NCI-H82 treated with DMSO at 0.1 percent for 48 hours (cell line): ENCODE results near the gene COL4A1.

Experiments used
- DNase-seq: peaks from one replicate; lab custom pipeline; 2025; ENCODE audit not compliant: unreplicated experiment; lab: John Stamatoyannopoulos, UW

COL4A1 gene

DNA sequence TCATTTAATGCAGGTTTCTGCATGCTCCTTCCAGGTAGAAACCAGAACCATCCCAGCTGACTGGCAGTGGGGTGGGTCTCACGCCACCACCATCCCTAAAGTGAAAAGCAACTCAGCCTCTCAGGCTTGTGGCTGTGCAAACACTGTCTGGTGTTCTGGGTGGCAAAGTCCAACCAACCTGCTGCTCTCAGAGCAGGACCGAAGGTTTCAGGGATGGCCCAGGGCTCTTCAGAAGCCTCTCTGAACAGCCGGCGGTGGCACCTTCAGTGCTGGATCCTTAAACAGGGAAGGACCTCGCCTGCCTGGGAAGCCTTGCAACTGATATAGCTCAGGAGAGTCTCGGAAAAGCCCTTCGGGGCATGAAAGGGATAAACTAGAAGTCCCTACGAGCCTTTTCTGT lies 100.8 kb downstream of the COL4A1 start:
- DNase-seq, result no peak

DNA sequence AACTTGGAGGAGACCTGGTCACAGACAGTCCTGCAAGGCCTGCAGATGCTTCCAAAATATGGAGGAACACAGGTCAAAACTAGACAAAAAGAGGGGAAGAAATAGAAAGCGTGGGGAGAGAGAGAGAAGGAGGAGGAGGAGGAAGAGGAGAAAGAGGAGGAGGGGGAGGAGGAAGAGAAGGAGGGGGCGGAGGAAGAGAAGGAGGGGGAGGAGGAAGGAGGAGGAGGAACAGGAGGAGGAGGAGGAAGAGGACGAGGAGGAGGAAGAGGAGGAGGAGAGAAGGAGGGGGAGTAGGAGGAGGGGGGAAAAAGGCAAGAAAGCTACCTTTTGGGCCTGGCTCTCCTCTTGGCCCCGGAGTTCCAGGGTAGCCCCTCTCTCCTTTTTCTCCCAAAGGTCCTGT lies 105.8 kb downstream of the COL4A1 start:
- no peak for DNase-seq

DNA sequence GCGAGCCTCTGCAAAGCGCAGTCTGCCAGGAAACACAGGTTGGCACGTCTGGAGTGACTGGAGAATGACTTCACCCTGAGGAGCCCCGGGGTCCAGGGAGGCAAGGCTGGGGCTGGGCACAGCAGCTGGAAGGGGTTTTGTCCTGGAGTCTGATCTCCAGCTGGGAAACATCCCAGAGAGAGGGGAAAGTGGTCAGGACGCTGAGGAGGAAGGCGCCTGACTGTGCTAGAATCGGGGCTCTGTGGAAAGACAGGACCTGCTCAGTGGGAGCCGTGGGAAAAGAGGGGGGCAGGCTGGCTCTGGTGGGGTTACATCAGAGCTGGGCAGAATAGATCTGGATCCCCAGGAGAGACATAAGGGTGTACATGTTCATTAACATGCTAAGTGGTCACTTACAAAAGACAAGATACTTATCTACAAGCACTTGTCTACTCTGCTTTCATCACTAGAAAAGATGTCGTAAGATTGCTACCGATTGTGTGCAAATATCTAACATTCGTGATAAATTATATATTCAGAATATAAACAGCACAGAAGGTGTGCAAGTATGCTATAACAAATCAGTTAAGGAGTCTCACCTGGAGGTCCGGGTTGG lies 106.6 kb downstream of the COL4A1 start:
- no peak for DNase-seq

DNA sequence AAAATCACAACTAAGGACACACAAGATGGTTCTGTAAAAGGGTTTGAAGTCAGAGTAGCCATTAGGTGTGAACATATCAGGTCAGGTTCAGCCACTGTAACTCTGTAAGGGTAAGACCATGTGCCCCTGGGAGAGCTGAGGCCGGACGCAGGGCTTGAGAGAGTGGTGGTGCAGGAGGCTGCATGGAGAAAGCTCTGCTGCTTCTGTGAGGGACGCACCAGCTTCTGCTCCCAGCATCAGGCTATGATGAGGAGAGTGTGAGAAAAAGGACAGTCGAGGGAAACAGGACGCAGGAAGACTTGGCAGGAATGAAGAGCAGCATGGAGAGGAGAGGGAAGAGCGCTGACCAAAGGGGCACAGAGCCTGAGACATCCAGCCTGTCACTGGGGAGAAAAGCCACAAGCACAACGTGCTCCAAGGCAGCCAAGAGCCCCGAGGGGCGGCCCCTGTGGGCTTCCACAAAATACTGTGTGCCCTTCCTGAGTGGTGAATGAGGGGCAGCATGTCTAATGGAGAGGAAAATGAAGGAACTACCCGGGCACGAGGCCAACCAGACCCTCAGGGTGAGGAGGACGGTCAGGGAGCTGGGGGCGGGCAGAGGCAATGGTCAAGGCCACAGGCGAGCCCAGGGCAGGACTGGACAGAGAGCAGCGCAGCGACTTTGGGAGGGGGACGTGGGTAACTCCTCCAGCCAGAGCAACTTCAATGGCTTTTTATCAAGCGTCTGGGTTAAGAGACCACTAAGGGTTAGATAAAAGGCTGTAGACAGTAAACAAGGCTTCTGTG lies 107.7 kb downstream of the COL4A1 start:
- no peak for DNase-seq

DNA sequence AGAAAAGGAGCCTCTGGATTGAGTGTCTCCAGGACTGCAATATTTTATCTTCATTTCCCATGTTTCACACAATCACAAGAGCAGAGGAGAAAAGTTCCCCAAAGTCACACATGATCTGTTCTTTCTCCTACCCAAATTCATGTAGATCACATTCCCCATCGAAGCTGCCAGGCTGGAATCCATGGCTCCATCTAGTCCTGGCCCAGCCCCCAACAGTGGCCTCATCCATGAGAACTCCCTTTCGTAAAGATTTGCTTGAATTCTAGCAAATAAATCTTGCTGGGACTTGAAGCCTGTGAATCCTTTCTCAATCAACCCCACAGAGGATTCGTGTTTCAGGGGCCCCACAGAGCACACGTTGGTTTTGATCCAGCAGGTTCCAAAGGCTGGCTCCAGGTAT lies 109.5 kb downstream of the COL4A1 start:
- no peak for DNase-seq

DNA sequence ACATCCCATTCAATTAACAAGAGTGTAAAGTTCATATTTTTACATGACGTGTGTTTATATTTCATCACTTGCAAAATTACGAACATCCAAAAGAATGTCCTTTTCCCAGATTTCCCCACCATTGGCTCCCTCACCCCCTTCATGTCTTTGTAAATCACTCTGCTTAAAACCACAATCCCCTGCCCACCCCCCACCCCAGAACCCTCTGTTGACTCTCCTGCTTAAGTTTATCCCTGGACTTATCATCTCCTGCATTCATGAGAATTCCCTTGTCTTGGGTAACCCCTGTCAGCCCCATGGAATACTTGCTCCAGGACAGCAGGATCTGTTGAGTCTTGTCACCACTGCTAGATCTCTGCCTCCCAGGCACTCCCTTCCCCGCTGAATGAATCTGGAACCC lies 109.9 kb downstream of the COL4A1 start:
- no peak for DNase-seq

DNA sequence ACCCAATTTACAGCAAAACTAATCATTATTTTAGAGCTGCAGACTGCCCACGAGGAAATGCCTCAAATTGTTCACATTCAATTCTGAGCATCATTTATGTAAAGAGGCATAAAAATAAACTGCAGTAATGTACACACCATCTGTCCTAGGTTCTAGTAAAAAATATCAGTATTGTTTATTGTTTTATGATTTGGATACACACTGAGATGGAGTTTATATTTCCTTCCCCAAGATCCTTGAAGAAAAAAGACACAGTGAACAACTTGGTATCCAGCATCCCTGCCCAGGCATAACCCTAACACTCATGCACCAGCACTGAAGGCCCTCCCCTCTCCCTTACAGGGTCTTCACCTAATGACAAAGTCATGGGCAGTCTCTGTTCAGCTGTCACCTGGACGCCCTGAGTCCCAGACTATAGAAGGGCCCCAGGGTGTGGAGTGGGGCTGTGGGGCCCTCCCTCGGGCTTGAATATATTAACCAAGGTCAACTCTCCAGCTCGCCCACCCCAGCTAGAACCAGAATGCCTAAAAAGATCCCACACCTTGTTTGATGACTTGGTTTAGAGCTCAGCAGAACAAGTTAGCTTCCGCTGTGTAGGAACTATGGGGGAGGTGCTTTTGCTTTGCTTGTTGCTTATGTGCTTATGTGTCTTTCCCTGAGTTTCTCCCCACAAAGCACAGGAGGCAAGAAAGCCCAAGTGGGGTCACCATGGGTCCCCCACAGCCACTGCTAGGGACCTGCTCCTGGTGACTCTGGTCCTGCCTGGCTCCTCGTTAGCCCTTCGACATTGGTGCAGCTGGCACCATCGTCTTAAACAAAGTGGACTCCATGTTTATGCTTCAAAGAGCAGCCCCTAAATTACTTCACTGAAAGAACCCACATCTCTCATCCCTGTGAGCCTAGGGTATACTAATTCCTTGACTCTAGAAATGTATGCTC lies 111.1 kb downstream of the COL4A1 start:
- no peak for DNase-seq

DNA sequence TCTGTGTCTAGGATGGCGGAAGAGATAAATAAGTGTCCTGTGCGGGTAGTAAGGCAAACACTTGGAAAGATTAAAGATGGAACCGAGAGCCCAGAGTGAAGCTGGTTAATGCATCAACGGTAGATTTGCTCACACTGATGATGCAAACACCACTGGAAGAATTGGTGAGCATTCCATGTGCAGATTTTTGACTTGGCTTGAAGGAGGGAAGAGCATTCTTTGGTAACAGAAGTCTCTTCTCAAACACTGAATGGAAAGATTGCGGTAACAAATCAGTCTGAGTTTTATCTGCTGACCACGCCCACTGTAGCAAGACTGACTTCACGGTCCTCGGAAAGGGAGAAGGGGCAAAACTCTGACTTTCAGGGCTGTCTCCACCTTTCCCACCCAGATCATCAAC lies 112.5 kb downstream of the COL4A1 start:
- no peak for DNase-seq

DNA sequence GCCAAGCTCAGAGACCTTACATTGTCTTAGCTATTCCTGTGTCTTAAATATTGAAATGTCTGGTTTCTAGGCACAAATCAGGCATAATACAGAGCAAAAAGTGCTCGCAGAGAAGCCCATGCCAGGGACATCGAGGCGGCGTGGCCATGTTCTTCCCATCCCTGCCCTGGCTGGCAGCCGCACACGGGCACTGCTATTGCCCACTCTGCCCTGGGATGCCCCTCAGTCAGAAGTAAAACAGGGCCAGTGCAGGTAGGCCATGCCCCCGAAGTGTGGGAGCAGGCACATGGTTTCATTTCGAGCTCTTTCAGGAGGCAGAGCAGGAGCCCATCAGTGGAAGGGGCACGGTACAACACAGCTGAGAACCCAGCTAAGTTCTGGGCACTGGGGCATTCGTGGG lies 113.5 kb downstream of the COL4A1 start:
- no peak for DNase-seq

DNA sequence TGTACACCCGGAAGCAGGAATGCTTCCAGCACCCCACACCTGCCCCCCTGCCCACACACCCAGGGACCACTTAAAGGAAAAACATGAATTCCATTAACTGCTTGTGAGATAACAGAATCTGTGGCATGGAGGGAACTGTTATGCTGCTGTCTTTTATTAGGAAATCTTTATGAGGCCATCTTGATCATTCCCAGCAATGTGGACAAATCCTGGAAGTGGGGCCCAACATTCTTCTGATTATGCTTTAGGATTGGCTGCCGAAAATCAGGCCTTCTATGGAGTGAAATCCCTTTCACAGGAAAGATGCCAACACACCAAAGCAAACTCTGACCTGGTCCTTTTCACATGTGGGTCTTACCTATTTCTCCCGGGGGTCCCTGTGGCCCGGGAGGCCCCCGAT lies 114.5 kb downstream of the COL4A1 start:
- DNase-seq, result no peak

DNA sequence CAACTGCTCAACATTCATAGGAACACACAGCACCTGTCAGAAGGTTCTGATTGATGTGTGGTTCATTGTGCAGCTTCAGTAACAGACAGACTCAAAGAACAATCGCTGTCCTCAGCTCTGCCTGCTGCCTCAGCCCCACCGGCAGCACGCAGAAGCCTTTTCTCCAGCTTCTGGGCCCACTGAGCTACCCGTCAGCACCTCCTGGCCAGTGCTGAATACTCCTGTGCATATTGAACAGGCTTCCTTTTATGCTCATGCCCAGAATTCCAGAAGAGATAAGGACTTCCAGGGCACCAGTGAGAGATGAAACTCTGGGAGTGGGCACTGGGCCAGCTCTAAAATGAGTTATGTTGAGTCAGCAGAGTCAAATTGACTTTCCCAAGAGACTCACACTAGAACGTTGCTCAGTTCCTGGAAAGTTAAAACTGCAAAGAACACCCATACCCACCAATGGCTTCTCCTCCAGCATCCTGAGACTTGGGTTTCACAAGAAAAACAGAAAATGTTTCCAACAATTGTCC lies 119.3 kb downstream of the COL4A1 start:
- no peak for DNase-seq

DNA sequence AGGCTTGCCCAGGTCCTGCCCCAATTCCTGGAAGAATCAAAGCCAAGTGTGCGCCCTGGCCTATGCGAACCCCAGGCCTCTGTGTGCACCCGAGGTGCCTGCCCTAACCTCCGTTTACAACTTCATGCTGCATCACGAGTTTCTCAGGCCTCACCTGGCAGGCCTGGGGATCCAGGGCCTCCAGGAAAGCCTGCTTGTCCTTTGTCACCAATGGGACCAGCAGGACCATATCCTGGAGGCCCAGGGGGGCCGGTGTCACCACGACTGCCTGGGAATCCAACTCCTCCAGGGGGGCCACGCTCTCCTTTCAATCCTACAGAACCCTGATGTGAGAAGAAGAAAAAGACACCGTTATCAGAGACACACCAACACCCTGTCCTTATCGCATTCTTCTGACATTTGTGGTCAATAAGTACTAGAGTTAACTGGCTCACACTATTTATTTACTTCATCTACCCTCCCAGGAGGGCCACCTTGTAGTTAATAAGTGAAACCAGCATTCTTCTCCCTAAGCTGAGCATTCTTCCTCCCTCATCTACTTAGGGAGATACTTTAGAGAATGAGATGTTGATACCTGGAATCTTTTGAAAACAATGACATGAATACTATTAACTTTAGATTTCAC lies 120.6 kb downstream of the COL4A1 start:
- DNase-seq, result no peak

DNA sequence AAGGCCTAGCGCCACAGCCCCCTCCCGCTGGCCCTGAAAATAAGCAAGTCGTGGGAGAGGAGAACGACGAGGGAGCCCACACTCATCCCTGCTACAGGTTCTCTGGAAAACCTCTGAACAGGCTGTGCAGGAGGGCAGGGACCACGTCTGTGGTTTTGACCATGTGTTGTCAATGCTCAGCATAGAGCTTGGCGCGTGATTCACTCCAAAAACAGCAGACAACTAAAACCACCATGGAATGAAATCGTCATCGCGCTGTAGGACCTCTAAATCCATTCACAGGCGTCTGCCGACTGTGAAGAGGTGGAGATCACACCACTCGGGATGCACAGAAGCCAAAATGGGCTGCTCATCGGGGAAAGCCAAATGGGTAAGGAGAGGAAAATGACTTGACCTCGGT lies 121.3 kb downstream of the COL4A1 start:
- no peak for DNase-seq

DNA sequence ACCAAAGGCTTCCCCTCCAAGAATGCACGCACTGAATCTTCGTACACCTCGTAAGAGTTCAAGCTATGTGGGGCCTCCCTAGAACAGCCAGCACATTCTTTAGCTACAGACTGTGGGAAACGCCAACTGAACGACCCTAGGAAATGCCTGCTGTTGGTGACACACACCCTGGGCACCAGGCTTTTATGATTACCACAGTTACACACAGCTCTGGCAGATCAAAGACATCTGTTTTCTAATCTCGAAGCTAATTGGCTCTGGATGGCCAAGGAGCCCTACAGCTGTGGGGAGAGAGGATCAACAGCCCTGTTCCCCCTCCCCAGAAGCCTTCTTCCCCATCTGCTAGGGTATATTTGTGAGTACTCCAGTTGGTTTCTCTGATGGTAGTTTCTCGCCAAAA lies 123.0 kb downstream of the COL4A1 start:
- peak; percentile 92 for DNase-seq

DNA sequence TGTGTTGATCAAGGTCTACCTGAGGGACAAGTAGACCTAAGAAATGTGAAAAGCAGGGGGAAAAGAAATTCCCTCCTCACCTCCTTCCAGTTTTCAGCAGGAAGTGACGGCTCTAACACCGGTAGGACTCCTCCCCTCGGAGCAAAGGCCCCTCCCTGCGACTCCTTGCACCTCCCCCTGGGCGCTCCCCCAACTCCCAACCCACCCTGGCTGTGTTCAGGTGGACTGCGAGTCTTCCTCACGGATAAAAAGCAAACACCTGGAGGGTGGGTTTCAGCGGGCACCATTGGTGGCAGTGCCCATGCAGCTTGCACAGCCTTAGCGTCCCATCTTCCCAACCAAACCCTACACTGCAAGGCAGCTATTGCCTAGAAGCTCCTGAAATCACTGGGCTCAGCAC lies 124.5 kb downstream of the COL4A1 start:
- no peak for DNase-seq

DNA sequence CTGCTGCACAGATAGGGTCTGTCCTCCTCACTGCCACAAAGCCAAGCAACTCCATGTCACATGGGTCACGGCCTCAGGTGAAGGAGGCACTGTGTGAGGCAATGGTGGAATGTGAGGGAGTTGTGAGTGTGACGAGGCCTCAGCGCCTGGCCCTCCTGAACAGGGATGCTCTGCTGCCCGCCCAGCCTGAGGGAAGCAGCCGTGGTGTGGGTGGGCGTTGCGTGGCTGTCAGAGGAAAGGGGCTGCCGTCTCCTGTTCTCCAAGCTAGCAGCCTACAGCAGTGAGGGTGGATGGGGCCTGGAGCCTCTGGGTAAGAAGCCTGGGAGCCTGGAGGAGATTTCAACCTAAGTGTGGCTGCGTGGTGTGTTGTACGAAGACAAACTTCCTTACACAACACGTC lies 125.0 kb downstream of the COL4A1 start:
- DNase-seq, result no peak

DNA sequence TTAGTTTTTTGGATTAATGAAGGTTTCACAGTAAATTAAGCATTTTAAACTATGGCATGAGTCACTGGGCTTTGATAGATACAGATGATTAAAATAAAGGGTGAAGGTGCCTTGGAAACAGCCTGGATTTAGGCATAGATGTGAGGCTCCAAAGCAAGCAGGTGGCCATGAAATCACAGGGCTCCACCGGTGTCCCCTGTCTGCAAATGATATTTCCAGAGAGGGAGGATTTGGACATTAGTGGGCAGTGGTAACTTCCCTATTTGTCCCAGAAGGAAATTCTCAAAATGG lies 127.2 kb downstream of the COL4A1 start:
- no peak for DNase-seq

DNA sequence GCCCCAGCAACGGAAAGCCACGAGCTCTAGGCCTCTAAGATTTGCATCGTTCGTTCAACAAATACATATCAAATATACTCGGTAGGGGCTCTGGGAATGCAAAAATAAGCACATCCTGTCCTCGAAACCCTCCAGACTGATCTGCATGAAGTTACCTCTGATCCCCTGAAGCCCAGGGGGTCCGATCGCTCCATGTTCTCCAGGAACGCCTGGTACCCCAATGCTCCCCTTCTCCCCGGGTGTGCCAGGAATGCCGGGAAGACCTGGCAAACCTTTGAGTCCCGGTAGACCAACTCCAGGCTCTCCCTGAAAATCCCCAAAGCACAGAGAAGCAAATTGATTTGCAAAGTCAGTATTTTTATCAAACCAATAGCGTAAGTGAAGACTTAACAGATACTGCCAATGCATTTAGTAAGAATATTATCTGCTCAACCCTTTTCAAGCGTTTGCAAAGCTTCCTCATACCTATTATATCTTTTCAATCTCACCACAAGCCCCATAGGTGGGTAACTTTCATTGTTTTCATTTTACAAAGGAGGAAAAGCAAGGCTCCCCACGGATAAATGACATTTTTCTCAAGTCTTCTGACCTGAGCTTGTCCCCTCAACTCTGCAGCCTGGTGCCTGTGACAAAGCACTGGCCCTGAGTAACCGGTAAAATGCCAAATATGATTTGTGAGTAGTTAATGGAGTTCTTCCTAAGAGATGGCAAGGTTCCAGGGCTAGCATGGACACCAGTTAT lies 127.7 kb downstream of the COL4A1 start:
- no peak for DNase-seq

DNA sequence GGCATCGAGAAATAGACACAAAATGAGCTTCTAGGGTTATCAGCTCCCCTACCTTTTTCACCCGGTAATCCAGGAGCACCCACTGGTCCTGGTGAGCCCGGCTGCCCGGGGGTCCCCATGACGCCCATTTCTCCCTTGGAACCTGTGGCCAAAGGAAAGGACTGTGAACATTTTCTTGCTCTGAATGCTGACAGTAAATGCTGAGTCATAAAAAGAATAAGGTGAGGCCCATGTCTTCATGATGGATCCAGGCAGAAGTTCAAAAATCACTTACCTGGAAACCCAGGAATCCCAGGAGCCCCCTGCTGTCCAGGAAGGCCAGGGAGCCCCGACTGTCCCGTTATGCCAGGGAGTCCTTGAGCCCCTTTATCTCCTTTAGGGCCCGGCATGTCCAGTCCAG lies 129.2 kb downstream of the COL4A1 start:
- no peak for DNase-seq

DNA sequence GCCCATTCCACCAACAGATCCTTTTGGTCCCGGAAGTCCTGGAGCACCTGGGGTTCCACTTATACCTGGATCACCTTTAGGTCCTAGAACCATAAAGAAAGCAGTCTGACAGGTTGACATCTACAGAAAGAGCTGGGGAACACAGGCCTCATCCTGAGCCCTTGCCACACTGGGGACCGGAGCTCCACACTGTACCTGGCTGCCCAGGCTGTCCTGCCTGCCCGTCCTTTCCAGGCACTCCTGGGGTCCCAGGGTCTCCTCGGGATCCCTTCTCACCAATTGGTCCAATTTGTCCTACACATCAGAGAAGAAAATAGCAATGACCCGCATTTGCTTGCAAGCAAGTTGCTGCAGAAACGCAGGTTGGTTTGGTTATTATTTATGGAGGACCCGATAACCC lies 130.5 kb downstream of the COL4A1 start:
- no peak for DNase-seq
